ENCODE measurements around the gene ARHGAP30.
"Not testable (repeated sequence)": the region's sequence is repeated elsewhere in the genome, so short reads cannot be mapped to it uniquely, and the experiment has no call there.

The ARHGAP30 gene

DNA sequence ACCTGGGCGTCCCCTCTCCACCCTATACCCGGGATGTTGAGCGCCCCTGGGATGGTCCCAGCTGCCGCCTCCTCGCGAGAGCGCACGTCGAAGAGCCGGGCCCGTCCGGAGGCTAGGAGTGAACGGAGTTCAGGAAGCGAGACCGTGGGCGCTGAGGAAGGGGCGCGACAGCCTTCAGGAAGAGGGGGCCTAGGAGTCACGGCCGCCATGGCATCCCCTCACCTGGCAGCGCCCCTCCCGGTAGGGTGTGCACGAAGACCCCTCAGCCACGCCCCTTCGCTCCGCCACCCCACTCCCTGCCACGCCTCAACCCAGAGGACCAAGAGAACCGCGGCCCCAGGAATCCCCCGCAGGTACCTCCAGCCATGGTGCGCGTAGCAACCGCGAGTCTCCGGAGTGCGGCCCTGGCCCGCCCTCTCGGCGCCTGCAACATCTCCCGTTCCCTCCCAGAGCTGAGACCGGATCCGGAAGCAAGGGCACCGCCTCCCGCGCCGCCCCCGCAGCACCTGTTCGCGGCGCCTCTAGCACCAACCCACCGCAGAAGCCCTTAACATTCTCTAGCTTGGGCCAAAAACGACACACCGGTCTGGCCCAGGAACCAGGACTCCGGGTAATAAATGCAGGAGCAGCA lies 31.1 kb downstream of the ARHGAP30 start, which contains the start of gene TSTD1:
TSTD1 (minus strand) TSS at position 442 of the 631 bp plus-strand sequence; CDS start at position 367, 75 bp downstream.
- TF ChIP-seq CTCF (IDR thresholded peaks at IDR 0.05; ENCODE audit: insufficient read depth, low read length, poor library complexity, severe bottlenecking): no peak
- Histone ChIP-seq H3K27me3 (replicated peaks; ENCODE audit: control insufficient read depth, insufficient read depth, low read length) (no peaks in the 10 kb centered on the region), H3K36me3 (ENCODE audit: control insufficient read depth, insufficient read depth, low read length) (peaks cover 25% of the 10 kb centered on the region), H3K4me3 (replicated peaks; ENCODE audit: low read depth, low read length) (peak within 1 kb of the TSS; percentile 84)
- DNase-seq (ENCODE audit: extremely low read depth, insufficient read length): peak; percentile 92

DNA sequence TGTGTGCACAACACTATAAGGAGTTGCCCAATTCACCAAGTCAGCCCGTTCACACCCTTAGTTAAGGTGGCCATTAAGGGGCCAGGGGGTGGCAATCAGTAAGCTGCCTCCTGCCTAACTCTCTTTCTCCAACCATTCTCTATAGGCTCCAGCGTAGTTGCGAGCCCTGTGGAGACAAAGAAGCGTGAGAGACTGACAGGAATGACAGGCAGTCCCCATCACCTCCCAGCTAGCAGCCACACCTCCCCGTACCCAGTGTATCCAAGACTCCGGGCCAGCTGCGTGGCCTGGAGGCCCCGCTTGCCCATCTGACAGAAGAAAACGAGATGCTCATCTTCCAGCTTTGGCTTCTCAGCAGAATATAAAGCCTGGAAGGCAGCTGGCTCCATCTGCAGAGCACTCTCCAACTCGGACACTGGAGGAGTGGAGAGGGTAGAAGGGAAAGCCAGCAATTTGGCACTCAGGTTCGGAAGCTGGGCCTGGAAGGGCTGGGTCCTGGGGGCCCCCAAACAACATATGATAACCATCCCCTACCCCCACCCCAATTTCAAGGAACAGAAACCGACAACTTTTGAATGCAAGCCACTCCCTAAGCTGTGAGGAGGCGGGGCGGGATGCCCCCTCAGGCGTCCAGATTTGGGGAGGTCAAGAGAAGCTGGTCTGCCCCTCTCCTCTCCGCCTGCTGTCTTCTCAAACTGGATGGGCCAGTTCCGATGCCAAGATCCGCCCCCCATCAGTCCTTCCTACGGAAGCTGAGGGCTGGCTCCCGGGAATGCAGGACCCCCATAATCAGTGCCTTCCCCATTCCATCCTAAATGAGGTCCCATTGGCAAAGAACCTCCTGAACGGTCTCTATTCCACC lies 31.8 kb downstream of the ARHGAP30 start:
- peaks cover 23% of the 10 kb centered on the region for H3K36me3 ChIP-seq (ENCODE audit: control insufficient read depth, insufficient read depth, low read length)
- DNase-seq (ENCODE audit: extremely low read depth, insufficient read length): no peak
- peak overlapping the region; percentile 84 for H3K4me3 ChIP-seq (replicated peaks; ENCODE audit: low read depth, low read length)

DNA sequence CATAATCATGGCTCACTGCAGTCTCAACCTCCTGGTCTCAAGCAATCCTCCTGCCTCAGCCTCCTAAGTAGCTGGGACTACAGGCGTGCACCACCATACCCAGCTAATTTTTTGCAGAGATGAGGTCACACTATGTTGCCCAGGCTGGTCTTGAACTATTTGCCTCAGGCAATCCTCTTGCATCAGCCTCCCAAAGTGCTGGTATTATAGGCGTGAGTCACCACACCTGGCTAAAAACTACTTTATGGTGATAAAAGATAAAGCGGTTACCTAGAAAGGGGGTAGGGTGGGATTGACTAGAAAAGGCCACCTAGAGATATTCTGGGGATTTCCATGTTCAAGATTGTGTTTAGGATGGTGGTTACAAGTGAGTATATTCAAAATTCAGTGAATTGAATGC lies 35.9 kb downstream of the ARHGAP30 start:
- no peak for TF ChIP-seq CTCF (IDR thresholded peaks at IDR 0.05; ENCODE audit: insufficient read depth, low read length, poor library complexity, severe bottlenecking)
- Histone ChIP-seq H3K27me3 (replicated peaks; ENCODE audit: control insufficient read depth, insufficient read depth, low read length) (no peaks in the 10 kb centered on the region), H3K4me3 (replicated peaks; ENCODE audit: low read depth, low read length) (no peak overlapping the region), H3K36me3 (ENCODE audit: control insufficient read depth, insufficient read depth, low read length) (no peaks in the 10 kb centered on the region; the same call in 1 of the 2 replicates)
- DNase-seq (ENCODE audit: extremely low read depth, insufficient read length): no peak

More for the DNA sequence above, 31.8 kb downstream of the ARHGAP30 start:
- no peaks in the 10 kb centered on the region for H3K27me3 ChIP-seq (replicated peaks; ENCODE audit: control insufficient read depth, insufficient read depth, low read length)
- no peak for TF ChIP-seq CTCF (IDR thresholded peaks at IDR 0.05; ENCODE audit: insufficient read depth, low read length, poor library complexity, severe bottlenecking)

DNA sequence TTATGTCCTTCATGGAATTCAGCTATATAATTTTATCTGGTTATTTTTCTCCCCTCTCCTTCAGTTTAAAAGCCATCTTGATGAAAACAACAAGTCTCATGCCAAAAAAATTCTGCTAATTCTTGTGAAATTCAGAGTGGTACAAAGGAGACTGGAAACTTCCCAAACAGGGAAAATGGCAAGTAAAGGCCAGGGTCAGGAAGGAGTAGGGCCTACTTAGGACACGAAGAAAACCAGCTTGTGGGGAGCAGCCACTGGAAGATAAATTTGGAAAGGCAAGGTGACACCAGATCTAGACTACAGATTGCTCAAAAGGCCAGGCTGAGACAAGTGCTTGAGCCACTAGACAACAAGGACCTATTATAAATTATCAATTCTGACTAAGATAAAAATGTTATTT lies 37.3 kb downstream of the ARHGAP30 start:
- Histone ChIP-seq H3K27me3 (replicated peaks; ENCODE audit: control insufficient read depth, insufficient read depth, low read length) (no peaks in the 10 kb centered on the region), H3K4me3 (replicated peaks; ENCODE audit: low read depth, low read length) (no peak overlapping the region), H3K36me3 (ENCODE audit: control insufficient read depth, insufficient read depth, low read length) (no peaks in the 10 kb centered on the region)
- no peak for DNase-seq (ENCODE audit: extremely low read depth, insufficient read length)
- no peak for TF ChIP-seq CTCF (IDR thresholded peaks at IDR 0.05; ENCODE audit: insufficient read depth, low read length, poor library complexity, severe bottlenecking)

- no peak for DNase-seq (ENCODE audit: extremely low read depth, insufficient read length)
- H3K36me3 ChIP-seq (ENCODE audit: control insufficient read depth, insufficient read depth, low read length): no peaks in the 10 kb centered on the region
- H3K27me3 ChIP-seq (replicated peaks; ENCODE audit: control insufficient read depth, insufficient read depth, low read length): no peaks in the 10 kb centered on the region
- no peak overlapping the region for H3K4me3 ChIP-seq (replicated peaks; ENCODE audit: low read depth, low read length)
- no peak for TF ChIP-seq CTCF (IDR thresholded peaks at IDR 0.05; ENCODE audit: insufficient read depth, low read length, poor library complexity, severe bottlenecking)
Observed at GRCh38 chr1:161031874-161032273, 37.8 kb downstream of the ARHGAP30 start.

GRCh38 chr1:161029466-161029865 lies 40.2 kb downstream of the ARHGAP30 start:
- not testable (repeated sequence) for DNase-seq (ENCODE audit: extremely low read depth, insufficient read length); H3K36me3 ChIP-seq (ENCODE audit: control insufficient read depth, insufficient read depth, low read length); H3K27me3 ChIP-seq (replicated peaks; ENCODE audit: control insufficient read depth, insufficient read depth, low read length); H3K4me3 ChIP-seq (replicated peaks; ENCODE audit: low read depth, low read length)

DNA sequence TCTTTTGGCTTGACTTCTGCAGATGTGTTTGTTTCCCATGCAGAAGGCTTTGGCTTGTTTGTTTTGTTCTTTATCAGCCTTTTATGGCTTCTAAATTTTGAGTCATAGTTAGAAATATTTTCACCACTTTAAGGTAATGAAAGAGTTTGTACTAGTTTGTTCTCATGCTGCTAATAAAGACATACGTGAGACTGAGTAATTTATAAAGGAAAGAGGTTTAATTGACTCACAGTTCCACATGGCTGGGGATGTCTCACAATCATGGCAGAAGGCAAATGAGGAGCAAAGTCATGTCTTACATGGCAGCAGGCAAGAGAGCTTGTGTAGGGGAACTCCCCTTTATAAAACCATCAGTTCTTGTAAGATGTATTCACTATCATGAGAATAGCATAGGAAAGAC lies 42.7 kb downstream of the ARHGAP30 start:
- DNase-seq (ENCODE audit: extremely low read depth, insufficient read length); H3K4me3 ChIP-seq (replicated peaks; ENCODE audit: low read depth, low read length); H3K36me3 ChIP-seq (ENCODE audit: control insufficient read depth, insufficient read depth, low read length); H3K27me3 ChIP-seq (replicated peaks; ENCODE audit: control insufficient read depth, insufficient read depth, low read length): not testable (repeated sequence)

DNA sequence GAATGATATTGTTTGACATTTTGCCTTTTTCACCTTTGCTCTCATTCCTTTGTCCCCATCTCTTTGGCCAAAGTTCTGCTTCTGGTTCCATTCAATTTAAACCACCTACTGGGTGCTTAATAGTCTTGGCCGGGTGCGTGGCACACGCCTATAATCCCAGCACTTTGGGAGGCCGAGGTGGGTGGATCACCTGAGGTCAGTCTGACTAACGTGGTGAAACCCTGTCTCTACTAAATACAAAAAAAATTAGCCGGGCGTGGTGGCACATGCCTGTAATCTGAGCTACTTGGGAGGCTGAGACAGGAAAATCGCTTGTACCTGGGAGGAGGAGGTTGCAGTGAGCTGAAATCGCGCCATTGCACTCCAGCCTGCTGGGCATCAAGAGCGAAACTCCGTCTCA lies 47.3 kb downstream of the ARHGAP30 start:
- H3K27me3 ChIP-seq (replicated peaks; ENCODE audit: control insufficient read depth, insufficient read depth, low read length); H3K4me3 ChIP-seq (replicated peaks; ENCODE audit: low read depth, low read length); H3K36me3 ChIP-seq (ENCODE audit: control insufficient read depth, insufficient read depth, low read length); DNase-seq (ENCODE audit: extremely low read depth, insufficient read length): not testable (repeated sequence)
